H1 (cell line): ENCODE data around the gene ACY1. TPM values are rescaled to one million over a fixed set of nuclear protein-coding genes. Genes with fewer than 3 reads are reported as not detected.
A peak's percentile ranks its signal among the peaks of the same experiment; 100 is the strongest.

ENCODE experiments used
- CTCF ChIA-PET: fragments of 300-600 bp; sonication (Branson Sonifier 250); formaldehyde crosslinking; loops from one replicate; lab custom pipeline; 2021; ENCODE audit not compliant: partially characterized antibody; lab: Charles Lee
- POLR2A ChIA-PET: fragments of 300-600 bp; sonication (Branson Sonifier 250); formaldehyde crosslinking; loops from one replicate; lab custom pipeline; 2021; ENCODE audit warnings: inconsistent platforms; ENCODE audit not compliant: partially characterized antibody; lab: Charles Lee
- DNase-seq, 2 experiments: peaks; one replicate each; pipeline versions ENCODE4 v3.0.0 to v3.0.0-alpha.2; 2010 to 2022; ENCODE audit warnings: low spot score in 2 of 2, low read depth in 1 of 2, mixed read lengths in 1 of 2
- FAIRE-seq: peaks from 2 replicates; lab custom pipeline; 2011; peaks lifted over from hg19 to GRCh38; lab: Jason Lieb, UNC
- H2AFZ ChIP-seq: 2 replicates; pipeline ENCODE4 v1.8.1; 2012; ENCODE audit warnings: low read length, inconsistent platforms
- H2AK5ac ChIP-seq: 2 replicates; pipeline ENCODE4 v1.6.1; 2013; ENCODE audit warnings: low read depth, low read length
- H2BK120ac ChIP-seq: replicated peaks from 2 replicates; pipeline ENCODE3; 2013; ENCODE audit warnings: low read depth, low read length, inconsistent platforms
- H2BK12ac ChIP-seq: 2 replicates; pipeline ENCODE4 v1.6.1; 2013; ENCODE audit warnings: low read depth, low read length
- H2BK15ac ChIP-seq: 2 replicates; pipeline ENCODE4 v1.6.1; 2013; ENCODE audit warnings: low read length
- H2BK20ac ChIP-seq: 2 replicates; pipeline ENCODE4 v1.6.1; 2013; ENCODE audit warnings: low read length
- H2BK5ac ChIP-seq: 2 replicates; pipeline ENCODE4 v1.6.1; 2013; ENCODE audit warnings: low read depth, low read length
- H3K14ac ChIP-seq: 2 replicates; pipeline ENCODE4 v1.6.1; 2013; ENCODE audit warnings: inconsistent platforms; ENCODE audit not compliant: insufficient read length
- H3K18ac ChIP-seq: 2 replicates; pipeline ENCODE4 v1.6.1; 2013; ENCODE audit warnings: low read length; ENCODE audit errors: extremely low read depth
- H3K23ac ChIP-seq: 2 replicates; pipeline ENCODE4 v1.6.1; 2013; ENCODE audit warnings: inconsistent platforms; ENCODE audit not compliant: insufficient read length
- H3K23me2 ChIP-seq: 2 replicates; pipeline ENCODE4 v1.6.1; 2013; ENCODE audit warnings: low read depth, low read length
- H3K27ac ChIP-seq: 2 replicates; pipeline ENCODE4 v1.6.1; 2011; ENCODE audit warnings: low read depth, low read length, inconsistent platforms
- H3K27me3 ChIP-seq, 4 experiments: replicated peaks in 1 of 4; 1 replicate in 1 of 4; 2 replicates in 3 of 4; pipeline versions ENCODE4 v1.6.1 to v1.8.1; 2011 to 2013; ENCODE audit warnings: low read length in 3 of 4, mild to moderate bottlenecking in 3 of 4, inconsistent platforms in 2 of 4, mixed read lengths in 2 of 4, moderate library complexity in 1 of 4; ENCODE audit not compliant: control insufficient read depth in 3 of 4, insufficient read depth in 3 of 4; ENCODE audit errors: extremely low read depth in 1 of 4
- H3K36me3 ChIP-seq, 4 experiments: 2 replicates each; pipeline versions ENCODE4 v1.6.1 to v1.8.1; 2011 to 2013; ENCODE audit warnings: mild to moderate bottlenecking in 4 of 4, low read length in 3 of 4, moderate library complexity in 2 of 4, control low read depth in 1 of 4, inconsistent platforms in 1 of 4; ENCODE audit not compliant: insufficient read depth in 4 of 4, control insufficient read depth in 2 of 4
- H3K4ac ChIP-seq: replicated peaks from 2 replicates; pipeline ENCODE3; 2013; ENCODE audit warnings: low read length, low read depth, mixed read lengths, inconsistent platforms; ENCODE audit not compliant: insufficient read length
- H3K4me1 ChIP-seq, 4 experiments: replicated peaks in 1 of 4; 1 replicate in 1 of 4; 2 replicates in 3 of 4; pipeline versions ENCODE4 v1.6.1 to v1.8.1; 2011 to 2013; ENCODE audit warnings: low read length in 3 of 4, inconsistent platforms in 2 of 4, mixed read lengths in 1 of 4; ENCODE audit not compliant: insufficient read depth in 4 of 4, control insufficient read depth in 3 of 4
- H3K4me2 ChIP-seq, 2 experiments: 2 replicates each; pipeline versions ENCODE4 v1.6.1 to v1.8.1; 2011 to 2013; ENCODE audit warnings: low read depth in 2 of 2, low read length in 2 of 2, control low read depth in 1 of 2, inconsistent platforms in 1 of 2, mild to moderate bottlenecking in 1 of 2; ENCODE audit not compliant: insufficient read depth in 1 of 2
- H3K4me3 ChIP-seq, 4 experiments: fragments of 200-600, 300-600 bp in 1 of 4; sonication (generic), shearing (Covaris generic), sonication (Bioruptor Twin) in 1 of 4; 2 replicates each; pipeline versions ENCODE4 v1.5.1 to v1.8.1; 2011 to 2016; ENCODE audit warnings: low read length in 4 of 4, low read depth in 3 of 4, control low read depth in 2 of 4, inconsistent platforms in 2 of 4, mild to moderate bottlenecking in 2 of 4, mixed read lengths in 1 of 4, moderate library complexity in 1 of 4; ENCODE audit not compliant: insufficient read depth in 2 of 4; ENCODE audit errors: extremely low read depth in 1 of 4
- H3K56ac ChIP-seq: replicated peaks from 2 replicates; pipeline ENCODE3; 2013; ENCODE audit warnings: low read depth, mild to moderate bottlenecking, mixed read lengths, low read length, inconsistent platforms; ENCODE audit not compliant: insufficient read length
- H3K79me1 ChIP-seq: 2 replicates; pipeline ENCODE4 v1.6.1; 2013; ENCODE audit warnings: low read depth, low read length, control low read depth
- H3K79me2 ChIP-seq, 2 experiments: 2 replicates each; pipeline versions ENCODE4 v1.6.1 to v1.8.1; 2012 to 2013; ENCODE audit warnings: low read length in 2 of 2, mild to moderate bottlenecking in 2 of 2, inconsistent platforms in 1 of 2; ENCODE audit not compliant: insufficient read depth in 2 of 2, control insufficient read depth in 1 of 2
- H3K9ac ChIP-seq, 4 experiments: replicated peaks in 1 of 4; 1 replicate in 1 of 4; 2 replicates in 3 of 4; pipeline versions ENCODE4 v1.6.1 to v1.8.1; 2011 to 2013; ENCODE audit warnings: low read depth in 3 of 4, low read length in 3 of 4, control low read depth in 2 of 4, mild to moderate bottlenecking in 2 of 4, moderate library complexity in 2 of 4, inconsistent platforms in 1 of 4; ENCODE audit errors: extremely low read depth in 1 of 4
- H3K9me3 ChIP-seq, 2 experiments: 2 replicates each; pipeline versions ENCODE4 v1.6.1 to v1.8.1; 2012 to 2013; ENCODE audit warnings: mild to moderate bottlenecking in 2 of 2, moderate library complexity in 2 of 2, control low read depth in 1 of 2, inconsistent platforms in 1 of 2, low read depth in 1 of 2, low read length in 1 of 2, mixed read lengths in 1 of 2; ENCODE audit not compliant: insufficient read depth in 2 of 2
- H4K20me1 ChIP-seq, 2 experiments: replicated peaks in 1 of 2; 2 replicates each; pipeline versions ENCODE3 to v1.8.1; 2011 to 2013; ENCODE audit warnings: inconsistent platforms in 2 of 2, low read length in 2 of 2, mild to moderate bottlenecking in 1 of 2; ENCODE audit not compliant: insufficient read depth in 2 of 2, control insufficient read depth in 1 of 2
- H4K5ac ChIP-seq: 2 replicates; pipeline ENCODE4 v1.6.1; 2013; ENCODE audit warnings: low read length, low read depth, mixed read lengths, inconsistent platforms; ENCODE audit not compliant: insufficient read length
- H4K8ac ChIP-seq: 2 replicates; pipeline ENCODE4 v1.8.0; 2013; ENCODE audit warnings: mild to moderate bottlenecking, moderate library complexity, low read length, inconsistent platforms; ENCODE audit not compliant: insufficient read depth; ENCODE audit errors: extremely low read depth
- H4K91ac ChIP-seq: replicated peaks from 2 replicates; pipeline ENCODE3; 2013; ENCODE audit warnings: low read length, mixed read lengths, inconsistent platforms; ENCODE audit not compliant: insufficient read length
- CEBPB ChIP-seq: IDR thresholded peaks from 2 replicates; pipeline ENCODE4 v1.6.1; 2012; ENCODE audit warnings: low read depth, low read length
- KDM1A ChIP-seq: fragments of 200-600, 300-600 bp; sonication (generic); IDR thresholded peaks from 2 replicates; pipeline ENCODE4 v1.7.1; 2016; ENCODE audit warnings: mild to moderate bottlenecking, low read length, borderline replicate concordance
- MAFK ChIP-seq: IDR thresholded peaks from 2 replicates; pipeline ENCODE4 v1.6.1; 2012; ENCODE audit warnings: low read depth, mild to moderate bottlenecking, improper control_type of control experiment, low read length
- NRF1 ChIP-seq: IDR thresholded peaks from 2 replicates; pipeline ENCODE4 v1.6.1; 2011; ENCODE audit warnings: mild to moderate bottlenecking, low read depth, low read length, improper control_type of control experiment
- RAD21 ChIP-seq, 2 experiments: IDR thresholded peaks in 1 of 2; conservative IDR thresholded peaks in 1 of 2; 2 replicates each; pipeline ENCODE4 v1.6.1; 2011; ENCODE audit warnings: low read depth in 2 of 2, low read length in 2 of 2, improper control_type of control experiment in 1 of 2, inconsistent platforms in 1 of 2, mild to moderate bottlenecking in 1 of 2, moderate library complexity in 1 of 2
- RXRA ChIP-seq: IDR thresholded peaks from 2 replicates; pipeline ENCODE4 v1.6.1; 2011; ENCODE audit warnings: low read depth, mild to moderate bottlenecking, low read length, moderate library complexity; ENCODE audit not compliant: insufficient read depth
- SAP30 ChIP-seq: fragments of 300-600 bp; sonication (generic); IDR thresholded peaks from 2 replicates; pipeline ENCODE4 v1.7.1; 2012; ENCODE audit warnings: low read length, moderate library complexity, mild to moderate bottlenecking, inconsistent platforms; ENCODE audit not compliant: insufficient read depth, insufficient replicate concordance
- SP1 ChIP-seq: IDR thresholded peaks from 2 replicates; pipeline ENCODE4 v1.6.1; 2011; ENCODE audit warnings: low read depth, low read length
- SP4 ChIP-seq: IDR thresholded peaks from 2 replicates; pipeline ENCODE4 v1.6.1; 2012; ENCODE audit warnings: low read length, inconsistent platforms
- ZNF274 ChIP-seq: IDR thresholded peaks from 2 replicates; pipeline ENCODE4 v1.7.0; 2012; ENCODE audit warnings: low read length, borderline replicate concordance; ENCODE audit errors: extremely low read depth
- WGBS, 2 experiments: shearing (Covaris generic) in 1 of 2; methylation state at CpG; one replicate each; pipeline versions ENCODE4 v1.1.6 to v1.1.7; 2013 to 2015; ENCODE audit warnings: low lambda C conversion rate in 2 of 2, mixed read lengths in 2 of 2, inconsistent platforms in 1 of 2, low coverage in 1 of 2, missing lambda C conversion rate in 1 of 2; ENCODE audit not compliant: insufficient replicate concordance in 2 of 2, insufficient coverage in 1 of 2, insufficient read length in 1 of 2; ENCODE audit errors: extremely low coverage in 1 of 2, missing lambda C conversion rate in 1 of 2; 5-methylcytosine and 5-hydroxymethylcytosine counted together
- polyA plus RNA-seq, 7 experiments: library from polyadenylated mRNA; depleted of rRNA in 3 of 7; stranded (reverse) in 5 of 7; unstranded in 2 of 7; fragments of >200 nt in 5 of 7; fragments of 200-250 nt in 2 of 7; gene quantifications; 1 replicate in 5 of 7; 2 replicates in 1 of 7; 4 replicates in 1 of 7; pipeline versions ENCODE4 v1.2.1 to v1.2.3, GENCODE V29; 2011 to 2013; ENCODE audit warnings: missing spikeins in 2 of 7, mixed read lengths in 2 of 7
- total RNA-seq: library from RNA; stranded (reverse); fragmentation: NEBNext Ultra II Directional; extraction: Animal tissue kit (Norgen Biotek cat#: 25700); gene quantifications from 2 replicates; pipeline ENCODE4 v1.2.1, GENCODE V29; 2021

ACY1 gene
- total and polyA plus RNA-seq, 2 of the 8 experiments (the other 6 are each of a cell fraction or from before 2014, with no cell fraction given), result 48.3 to 113 TPM

GRCh38 chr3:51988286-51989146 is 5.2 kb downstream of the ACY1 start:
- no peak overlapping the region for H3K27ac ChIP-seq
- H3K56ac ChIP-seq, result no peak overlapping the region
- H2BK5ac ChIP-seq, result no peak overlapping the region
- peaks cover 0 to 13% (median 5%) of the 10 kb centered on the region in 4 experiments; a peak in 6 of 7 replicates for H3K4me1 ChIP-seq
- FAIRE-seq (no peak), DNase-seq (peak in 1 of 2 experiments; percentile 48)
- ChIA-PET POLR2A (interaction anchor here (0.6 to 25.9 kb wide), 3 partner anchors 15 to 46 kb away, joined by 3 to 923 read pairs (median 3); partner anchors contain the start of genes ABHD14A, ABHD14B, ACY1 and PCBP4), CTCF (interaction anchor here (1.2 kb wide), 1 partner anchor 47 kb away, joined by 3 read pairs; the partner anchor contains the start of genes PARP3 and RRP9)
- H2AK5ac ChIP-seq, result no peak overlapping the region
- no peaks in the 10 kb centered on the region for H3K27me3 ChIP-seq
- H3K18ac ChIP-seq, result no peak overlapping the region
- peaks cover 3 to 5% of the 10 kb centered on the region in 2 experiments for H4K20me1 ChIP-seq
- no peak overlapping the region for H2BK20ac ChIP-seq
- H2BK120ac ChIP-seq, result no peak overlapping the region
- 84% methylated on average over 15 of the region's 15 CpGs; no CpG with 5 or more reads in 1 of the 2 experiments for WGBS, 2 experiments
- no peak overlapping the region for H2BK15ac ChIP-seq
- no peak overlapping the region for H4K5ac ChIP-seq
- H3K36me3 ChIP-seq, result peaks cover 7 to 22% (median 15%) of the 10 kb centered on the region in 4 experiments; a peak in 7 of 8 replicates
- no peaks in the 10 kb centered on the region for H3K9me3 ChIP-seq
- no peak overlapping the region for H2BK12ac ChIP-seq
- H3K79me1 ChIP-seq, result no peaks in the 10 kb centered on the region; the same call in none of the 2 replicates
- no peak overlapping the region for H3K4me3 ChIP-seq
- H2AFZ ChIP-seq, result no peak overlapping the region
- H3K14ac ChIP-seq, result no peak overlapping the region
- H3K4me2 ChIP-seq, result no peak overlapping the region
- H4K8ac ChIP-seq, result no peak overlapping the region; the same call in 1 of the 2 replicates
- H3K23me2 ChIP-seq, result no peaks in the 10 kb centered on the region
- no peak overlapping the region for H4K91ac ChIP-seq
- H3K23ac ChIP-seq, result no peak overlapping the region
- no peak overlapping the region for H3K4ac ChIP-seq
- no peaks in the 10 kb centered on the region; a peak in 1 of 4 replicates for H3K79me2 ChIP-seq
- no peak overlapping the region for H3K9ac ChIP-seq
- TF ChIP-seq NRF1 (no peak), SAP30 (no peak), CEBPB (no peak), SP1 (no peak), MAFK (no peak), ZNF274 (no peak), RXRA (no peak), KDM1A (no peak), RAD21 (IDR thresholded peaks at IDR 0.05 in 1 of 2, conservative IDR thresholded peaks at IDR 0.05 in 1 of 2; ENCODE audit: low read depth in 2 of 2, low read length in 2 of 2) (no peak), SP4 (no peak)
